ENCODE measurements around the gene NUDT5.

DNA sequence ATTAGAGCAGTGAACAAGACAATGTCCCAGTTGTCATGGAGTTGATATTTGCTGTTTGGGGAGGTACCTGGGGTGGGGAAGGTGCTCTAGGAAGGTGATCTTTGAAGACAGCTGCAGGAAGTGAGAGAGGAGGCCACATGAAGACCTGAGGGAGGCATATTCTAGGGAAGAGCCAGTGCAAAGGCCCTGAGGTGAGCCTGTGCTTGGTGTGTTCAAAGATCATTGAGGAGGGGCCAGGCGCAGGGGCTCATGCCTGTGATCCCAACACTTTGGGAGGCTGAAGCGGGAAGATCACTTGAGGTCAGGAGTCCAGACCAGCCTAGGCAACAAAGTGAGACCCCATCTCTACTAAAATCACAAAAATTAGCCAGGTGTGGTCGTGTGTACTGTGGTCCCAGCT lies 51.2 kb downstream of the NUDT5 start:
- TF ChIP-seq, protein P1, sequence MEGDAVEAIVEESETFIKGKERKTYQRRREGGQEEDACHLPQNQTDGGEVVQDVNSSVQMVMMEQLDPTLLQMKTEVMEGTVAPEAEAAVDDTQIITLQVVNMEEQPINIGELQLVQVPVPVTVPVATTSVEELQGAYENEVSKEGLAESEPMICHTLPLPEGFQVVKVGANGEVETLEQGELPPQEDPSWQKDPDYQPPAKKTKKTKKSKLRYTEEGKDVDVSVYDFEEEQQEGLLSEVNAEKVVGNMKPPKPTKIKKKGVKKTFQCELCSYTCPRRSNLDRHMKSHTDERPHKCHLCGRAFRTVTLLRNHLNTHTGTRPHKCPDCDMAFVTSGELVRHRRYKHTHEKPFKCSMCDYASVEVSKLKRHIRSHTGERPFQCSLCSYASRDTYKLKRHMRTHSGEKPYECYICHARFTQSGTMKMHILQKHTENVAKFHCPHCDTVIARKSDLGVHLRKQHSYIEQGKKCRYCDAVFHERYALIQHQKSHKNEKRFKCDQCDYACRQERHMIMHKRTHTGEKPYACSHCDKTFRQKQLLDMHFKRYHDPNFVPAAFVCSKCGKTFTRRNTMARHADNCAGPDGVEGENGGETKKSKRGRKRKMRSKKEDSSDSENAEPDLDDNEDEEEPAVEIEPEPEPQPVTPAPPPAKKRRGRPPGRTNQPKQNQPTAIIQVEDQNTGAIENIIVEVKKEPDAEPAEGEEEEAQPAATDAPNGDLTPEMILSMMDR (IDR thresholded peaks at IDR 0.05): no peak
- TF ChIP-seq TCF7L2 (IDR thresholded peaks at IDR 0.05; ENCODE audit: low read depth, low read length): no peak
- TF ChIP-seq SIN3A (IDR thresholded peaks at IDR 0.05; ENCODE audit: borderline replicate concordance, insufficient read depth, low read depth, low read length): no peak
